Fibroblast of gingiva (primary cell): Measurements from ENCODE around the gene C1QTNF9B.

Experiments used
- DNase-seq: peaks from one replicate; pipeline ENCODE4 v3.0.0-alpha.2; 2011; ENCODE audit warnings: low read depth

C1QTNF9B gene

DNA sequence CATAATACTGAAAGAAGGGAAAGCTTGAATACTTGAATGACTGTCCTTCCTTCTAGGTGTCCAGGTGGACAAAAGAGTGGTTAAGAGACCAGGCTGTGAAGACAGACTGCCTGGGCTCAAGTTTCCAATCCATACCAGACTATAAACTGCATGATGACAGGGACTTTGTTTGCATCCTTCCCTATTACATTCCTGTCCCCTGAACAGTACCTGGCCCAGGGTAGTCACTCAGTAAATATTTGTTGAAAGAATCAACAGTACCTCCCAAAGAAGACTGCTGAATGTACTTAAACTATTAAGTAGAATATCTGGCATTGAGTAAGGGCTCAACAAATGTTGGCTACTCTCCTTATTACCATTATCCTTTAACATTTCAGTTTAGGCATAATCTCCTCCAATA is 37.8 kb downstream of the C1QTNF9B start:
- no peak for DNase-seq

DNA sequence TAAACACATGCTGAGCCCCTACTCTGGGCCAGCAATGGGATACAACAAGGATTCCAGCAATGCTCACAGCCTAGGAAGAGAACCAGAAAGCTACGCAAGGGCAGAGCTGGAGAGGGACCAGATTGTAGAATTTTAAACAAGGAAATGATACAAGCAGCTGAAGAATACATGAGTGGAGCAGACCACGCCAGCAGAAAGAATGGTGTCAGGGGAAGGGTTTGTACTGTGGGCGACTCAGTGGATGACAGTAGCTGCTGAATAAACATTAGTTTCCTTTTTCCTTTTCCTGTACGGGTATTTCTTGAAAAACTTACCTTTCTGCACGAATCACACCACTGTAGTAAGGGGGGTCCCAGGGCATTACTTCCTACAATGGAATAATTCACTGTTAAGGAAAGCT is 38.8 kb downstream of the C1QTNF9B start:
- no peak for DNase-seq

DNA sequence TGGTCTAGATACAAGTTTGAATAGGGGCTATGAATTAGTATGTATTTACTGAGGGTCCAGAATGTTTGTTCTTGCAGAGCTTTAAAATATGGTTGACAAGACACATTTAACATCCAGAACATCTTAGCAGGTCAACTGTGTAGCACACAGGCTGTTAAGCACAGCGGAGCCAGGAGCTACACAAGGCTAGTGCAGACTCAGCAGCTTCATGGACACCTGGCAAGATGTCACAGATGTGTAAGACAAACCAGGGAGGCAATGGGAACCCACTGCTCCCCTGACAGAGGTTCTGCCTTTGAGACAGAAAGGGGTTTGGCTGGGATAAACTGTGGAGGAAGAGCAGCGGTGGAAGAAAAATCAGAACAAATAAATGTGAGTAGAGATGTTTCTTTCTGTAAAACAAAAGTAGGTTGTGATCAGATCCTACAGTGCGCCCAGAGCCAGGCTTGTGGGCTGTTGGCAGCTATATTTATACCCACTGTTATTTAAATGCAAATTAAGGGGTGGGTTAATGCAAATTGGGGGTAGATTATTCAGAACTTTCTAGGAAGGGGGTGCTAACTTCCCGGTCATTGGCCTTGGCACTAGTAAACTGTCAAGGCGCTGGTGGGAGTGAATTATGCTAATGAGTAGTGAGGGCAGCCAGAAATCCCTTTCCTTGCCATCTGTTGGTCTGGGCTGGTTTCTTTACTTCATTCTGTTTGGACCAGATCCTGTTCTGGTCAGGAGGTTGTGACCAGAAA is 41.1 kb downstream of the C1QTNF9B start:
- no peak for DNase-seq

DNA sequence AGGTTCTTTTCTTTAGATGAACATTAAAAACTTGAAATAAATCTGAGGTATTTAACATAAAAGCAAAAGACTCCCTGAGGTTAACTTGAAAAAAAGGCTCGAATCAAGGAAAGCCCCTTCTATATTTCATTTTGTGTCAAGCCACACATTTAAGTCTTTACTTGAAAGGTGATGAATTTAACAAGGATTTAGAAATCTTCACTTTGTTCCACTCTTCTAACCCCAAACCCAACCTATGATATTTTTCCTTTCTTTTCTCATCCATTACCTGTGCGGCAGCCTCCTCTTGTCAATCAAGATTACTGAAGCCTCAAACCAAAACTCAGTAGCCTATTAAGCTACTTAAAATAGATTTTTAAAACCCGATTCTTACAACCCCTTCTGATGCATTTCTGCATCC is 41.9 kb downstream of the C1QTNF9B start:
- no peak for DNase-seq

DNA sequence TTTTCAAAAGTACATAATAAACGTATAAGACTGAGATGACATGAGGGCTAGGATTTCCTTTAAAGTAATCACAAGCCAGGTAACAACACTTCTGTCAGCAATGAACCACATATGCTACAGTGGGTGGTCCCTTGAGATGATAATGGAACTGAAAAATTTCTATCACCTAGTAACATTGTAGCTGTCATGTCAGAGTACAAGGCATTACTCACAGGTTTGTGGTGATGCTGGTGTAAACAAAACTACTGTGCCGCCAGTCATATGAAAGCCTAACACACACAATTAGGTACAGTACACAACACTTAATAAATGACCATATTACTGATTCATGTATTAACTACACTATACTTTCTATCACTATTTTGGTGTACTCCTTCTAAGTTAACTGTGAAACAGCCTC is 45.0 kb downstream of the C1QTNF9B start:
- no peak for DNase-seq

DNA sequence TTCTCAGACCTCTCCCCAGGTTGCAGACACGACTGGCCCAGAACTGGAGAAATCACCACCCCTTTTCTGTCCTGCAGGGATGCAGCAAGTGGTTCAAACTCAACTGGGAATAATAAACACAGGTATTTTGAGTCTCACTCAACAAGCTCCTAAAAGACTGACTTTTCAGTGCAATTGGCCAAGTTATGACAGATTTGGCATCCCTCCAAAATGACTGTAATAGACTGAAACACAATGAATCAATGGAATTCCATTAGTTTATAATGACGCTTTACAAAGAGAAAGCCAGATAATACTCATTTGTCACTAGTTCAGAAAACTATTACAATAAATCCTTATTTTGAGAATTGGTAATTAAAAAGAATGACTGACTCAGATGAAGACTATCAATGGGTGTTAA is 46.2 kb downstream of the C1QTNF9B start:
- no peak for DNase-seq

DNA sequence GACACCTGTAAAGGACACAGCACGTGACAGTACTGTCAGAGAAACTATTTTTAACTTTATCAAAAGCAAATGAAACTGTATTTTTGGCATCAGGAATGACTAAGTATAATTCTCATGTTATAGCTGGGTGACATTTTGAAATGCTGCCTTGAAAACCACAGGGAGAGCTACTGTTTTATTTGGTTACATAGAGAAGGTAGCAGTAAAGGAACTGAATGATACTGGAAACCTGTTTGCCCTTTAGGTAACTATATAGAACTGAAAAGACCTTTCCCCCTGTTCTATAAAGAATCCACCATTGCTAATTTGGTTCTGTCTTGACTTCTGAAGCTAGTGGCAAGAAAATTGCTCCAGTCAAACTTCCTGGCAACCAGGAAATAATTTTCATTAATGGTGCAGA is 47.2 kb downstream of the C1QTNF9B start:
- no peak for DNase-seq

DNA sequence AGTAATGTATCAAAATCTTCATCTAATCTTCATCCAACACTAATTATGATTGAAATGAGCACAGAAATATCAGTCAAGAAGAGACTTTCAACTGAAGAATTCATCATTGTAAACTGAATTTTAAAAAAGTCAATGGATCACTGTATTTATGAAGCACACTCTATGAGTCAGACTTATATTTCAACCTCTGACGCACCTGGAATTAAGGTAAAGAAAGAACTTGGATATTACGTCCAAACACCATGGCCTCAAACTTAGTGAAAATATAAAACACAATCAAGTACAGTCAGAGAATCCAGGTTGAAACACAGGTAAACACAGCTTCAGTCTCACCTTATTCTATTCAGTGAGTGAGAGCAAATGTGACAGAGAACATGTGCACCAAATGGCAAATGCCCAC is 47.6 kb downstream of the C1QTNF9B start:
- no peak for DNase-seq

DNA sequence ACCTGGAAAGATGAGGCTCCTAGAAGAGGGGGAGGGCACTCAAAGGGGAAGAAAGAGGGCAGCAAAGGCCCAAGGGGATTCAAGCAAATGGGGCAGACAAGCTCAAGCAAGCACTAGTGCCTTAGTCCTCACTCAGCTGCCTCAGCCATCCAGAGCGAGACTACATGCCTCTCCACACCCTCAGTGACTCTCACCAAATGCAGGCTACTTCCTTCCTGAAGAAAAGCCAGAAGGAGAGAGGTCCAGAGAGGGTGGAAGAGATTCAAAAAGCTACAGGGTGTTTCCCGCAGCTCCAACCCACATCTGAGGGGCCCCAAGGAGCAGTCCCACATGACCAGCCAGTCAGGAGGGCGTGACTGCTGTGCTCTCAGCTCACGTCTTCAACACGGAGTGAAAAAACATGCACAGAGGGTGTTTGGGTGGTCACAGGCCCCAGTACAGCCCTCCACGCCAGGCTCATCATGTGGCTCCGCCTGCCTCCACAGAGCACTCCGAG is 48.6 kb downstream of the C1QTNF9B start:
- no peak for DNase-seq

DNA sequence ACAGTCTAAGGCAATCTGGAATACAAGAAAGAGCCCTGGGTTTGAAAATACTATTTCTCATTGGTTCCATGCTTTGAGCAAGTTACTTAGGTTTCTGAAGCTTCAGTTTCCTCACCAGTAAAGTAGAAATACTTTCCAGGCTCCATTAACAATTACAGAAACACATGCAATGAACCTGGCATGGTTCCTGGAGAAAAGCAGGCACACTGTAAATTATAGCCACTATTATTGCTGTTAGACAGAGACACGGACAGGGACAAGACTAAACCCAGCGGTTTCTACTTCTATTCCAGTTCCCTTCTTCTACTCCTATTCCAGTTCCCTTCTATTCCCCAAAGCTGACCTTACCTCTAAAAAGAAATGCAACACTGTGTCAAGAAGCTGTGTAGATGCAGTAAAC is 49.3 kb downstream of the C1QTNF9B start:
- no peak for DNase-seq

DNA sequence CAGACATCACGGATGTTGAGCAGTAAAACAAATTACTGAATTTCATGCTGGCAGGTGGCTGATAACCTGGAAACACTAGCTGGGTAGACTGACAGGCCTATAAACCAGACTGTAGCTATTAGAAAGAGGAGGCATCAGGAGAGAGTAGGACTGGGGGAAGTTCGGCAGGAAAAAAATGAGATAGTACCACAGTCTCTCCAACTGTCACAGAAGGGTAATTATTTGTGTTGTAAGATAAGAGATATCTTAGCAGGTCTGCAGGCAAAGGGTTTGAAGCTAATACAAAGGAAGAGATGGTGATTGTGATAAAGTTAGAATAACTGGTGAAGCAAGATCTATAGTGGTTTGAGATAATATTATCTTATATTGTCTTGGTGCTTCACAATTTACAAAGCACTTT is 49.8 kb downstream of the C1QTNF9B start:
- DNase-seq = no peak

DNA sequence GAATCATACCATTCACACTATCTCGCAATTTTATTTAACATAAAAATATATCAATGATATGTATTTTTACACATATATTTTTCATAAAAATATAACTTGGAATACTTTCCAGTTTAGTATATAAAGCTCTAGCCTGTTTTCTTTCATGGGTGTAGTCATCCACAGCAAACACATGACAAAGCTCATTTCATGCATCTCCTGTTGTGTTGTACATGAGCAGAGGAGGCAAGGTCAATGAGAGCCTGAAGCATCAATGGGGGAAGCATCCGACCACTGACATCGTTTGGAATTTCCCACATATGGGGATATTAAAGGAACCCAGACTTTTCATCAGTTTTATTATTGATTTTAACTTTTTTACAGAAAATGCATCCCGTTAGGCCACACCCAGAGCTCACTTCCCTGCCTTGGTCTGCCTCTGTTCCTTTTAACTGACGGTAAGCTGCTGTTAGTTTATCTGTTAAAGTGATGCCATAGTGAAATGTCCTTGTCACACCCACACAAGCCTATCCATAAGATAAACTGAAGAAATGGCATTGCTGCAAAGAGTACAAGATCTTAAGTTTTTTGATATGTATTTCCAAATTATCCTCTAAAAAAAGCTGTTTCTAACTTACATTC is 52.1 kb downstream of the C1QTNF9B start:
- DNase-seq = no peak

DNA sequence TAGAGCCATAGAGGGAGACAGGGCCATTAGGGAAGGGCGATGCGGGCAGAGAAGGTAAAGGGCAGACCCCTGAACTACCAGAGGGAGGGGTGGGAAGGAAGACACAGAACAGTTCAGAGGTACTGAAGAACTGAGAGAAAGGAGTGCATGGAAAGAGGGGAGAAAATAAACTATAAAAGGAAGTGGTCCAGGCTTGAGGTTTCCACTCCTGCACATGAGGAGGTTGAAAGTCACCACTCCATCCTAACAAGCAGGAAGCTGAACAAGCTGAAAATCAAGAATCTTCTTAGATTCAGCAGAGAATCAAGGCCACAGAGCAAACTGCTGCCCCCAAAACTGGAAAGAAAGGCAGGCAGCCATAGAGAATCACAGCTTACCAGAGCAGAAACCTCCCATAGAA is 53.2 kb downstream of the C1QTNF9B start:
- DNase-seq = no peak

DNA sequence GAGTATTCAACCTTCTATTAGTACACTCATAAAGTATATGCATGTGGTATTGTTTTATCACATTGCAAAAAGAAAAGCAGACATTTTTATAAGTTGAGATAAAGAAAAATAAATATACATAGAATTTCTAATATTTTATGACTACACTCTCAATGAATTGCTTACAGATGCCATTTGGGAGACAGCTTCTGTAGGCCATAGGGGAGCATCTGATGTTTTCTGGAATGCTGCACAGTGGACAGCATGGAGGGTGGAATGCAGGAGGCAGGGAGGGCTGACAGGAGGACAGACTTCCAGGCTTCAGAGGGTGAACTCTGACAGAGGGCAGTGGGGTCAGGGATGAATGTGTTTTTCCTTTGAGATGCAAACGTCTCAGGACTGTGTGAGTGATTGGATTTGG is 53.9 kb downstream of the C1QTNF9B start:
- DNase-seq = no peak

DNA sequence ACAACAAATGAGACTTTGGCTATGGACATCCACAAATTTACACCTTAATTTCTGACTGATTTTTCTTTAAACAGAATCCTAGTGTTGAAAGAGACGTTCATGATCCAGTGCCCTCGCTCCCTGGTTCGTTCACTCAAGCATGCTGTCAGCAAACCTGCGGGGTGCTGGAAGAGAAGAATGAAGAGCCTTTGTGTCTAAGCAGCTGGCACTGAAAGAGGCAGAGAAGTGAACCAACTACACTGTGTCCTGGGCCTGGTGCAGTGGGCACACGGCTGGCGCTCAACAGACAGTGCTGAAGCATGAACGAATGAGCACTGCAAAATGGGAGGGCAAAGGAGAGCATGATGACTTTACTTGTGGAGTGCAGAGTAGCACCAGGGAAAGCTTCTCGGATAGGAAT is 54.9 kb downstream of the C1QTNF9B start:
- DNase-seq = no peak
